IPS DF 4.7 (cell line): ENCODE results near the gene TTC28.
"Not testable (repeated sequence)": the region's sequence is repeated elsewhere in the genome, so short reads cannot be mapped to it uniquely, and the experiment has no call there.

Experiments used
- DNase-seq: peaks from one replicate; pipeline ENCODE4 v3.0.0-alpha.2; 2013; ENCODE audit warnings: low spot score; ENCODE audit errors: extremely low read depth

TTC28 gene

DNA sequence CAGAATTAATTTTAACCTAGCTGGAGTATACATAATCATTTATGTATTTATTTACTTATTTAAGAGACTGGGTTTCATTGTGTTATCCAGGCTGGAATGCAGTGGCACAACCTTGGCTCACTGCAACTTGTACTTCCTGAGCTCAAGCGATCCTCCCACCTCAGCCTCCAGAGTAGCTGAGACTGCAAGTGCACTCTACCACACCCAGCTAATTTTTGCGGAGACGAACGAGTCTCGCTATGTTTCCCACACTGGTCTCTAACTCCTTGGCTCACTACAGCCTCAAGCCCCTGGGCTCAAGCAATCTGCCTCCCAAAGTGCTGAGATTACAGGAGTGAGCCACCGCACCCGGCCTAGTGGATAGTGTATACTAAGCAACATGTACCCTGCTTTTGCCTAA lies 1.5 kb downstream of the TTC28 start:
- not testable (repeated sequence) for DNase-seq

DNA sequence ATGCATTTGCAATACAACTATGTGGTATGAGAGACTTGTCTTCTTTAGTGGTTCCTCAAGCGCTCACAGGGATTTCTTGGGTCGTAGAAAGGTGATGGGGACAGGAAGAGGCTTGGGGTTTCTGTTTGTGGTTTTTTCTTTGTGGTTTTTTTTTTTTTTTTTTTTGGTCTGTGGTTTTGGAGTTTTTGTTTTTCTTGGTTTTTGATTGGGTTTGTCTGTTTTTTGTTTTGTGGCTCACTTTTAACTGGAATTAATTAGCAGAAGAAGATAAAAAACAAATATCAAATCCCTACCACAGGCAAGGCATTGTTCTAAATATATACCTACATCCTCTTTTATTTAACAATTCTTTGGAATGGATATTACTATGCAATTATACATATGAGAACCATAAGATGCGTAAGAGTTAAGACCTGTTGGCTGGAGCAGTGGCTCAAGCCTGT lies 5.5 kb downstream of the TTC28 start:
- DNase-seq = no peak

DNA sequence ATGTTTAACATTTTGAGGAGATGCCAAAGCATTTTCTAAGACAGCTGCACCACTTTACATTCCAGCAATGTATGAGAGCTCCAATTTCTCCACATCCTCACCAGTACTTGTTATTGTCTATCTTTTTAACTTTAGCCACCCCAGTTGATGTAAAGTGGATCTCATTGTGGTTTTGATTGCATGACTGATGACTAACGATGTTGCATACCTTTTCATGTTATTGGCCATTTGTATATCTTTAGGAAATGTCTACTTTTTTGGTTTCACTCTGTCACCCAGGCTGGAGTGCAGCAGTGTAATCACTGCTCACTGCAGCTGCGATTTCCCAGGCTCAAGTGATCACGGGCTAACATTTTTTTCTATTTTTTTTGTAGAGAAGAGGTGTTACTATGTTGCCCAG lies 8.9 kb downstream of the TTC28 start:
- no peak for DNase-seq

DNA sequence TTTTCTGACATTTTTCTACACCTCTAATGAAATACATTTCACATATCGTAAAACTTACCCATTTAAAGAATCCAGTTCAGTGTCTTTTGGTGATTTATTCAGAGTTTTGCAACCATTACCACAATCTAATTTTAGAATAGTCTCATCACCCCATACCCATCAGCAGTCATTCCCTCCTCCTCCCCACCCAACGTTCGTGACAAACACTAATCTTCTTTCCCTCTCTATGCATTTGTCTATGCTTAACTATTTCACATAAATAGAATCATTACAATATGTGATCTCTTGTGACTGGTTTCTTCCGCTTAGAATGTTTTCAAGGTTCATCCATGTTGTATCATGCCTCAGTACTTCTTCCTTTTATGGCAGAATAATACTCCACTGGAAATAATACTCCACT lies 9.5 kb downstream of the TTC28 start:
- no peak for DNase-seq

GRCh38 chr22:28669387-28669786 lies 10.3 kb downstream of the TTC28 start:
- DNase-seq = no peak

DNA sequence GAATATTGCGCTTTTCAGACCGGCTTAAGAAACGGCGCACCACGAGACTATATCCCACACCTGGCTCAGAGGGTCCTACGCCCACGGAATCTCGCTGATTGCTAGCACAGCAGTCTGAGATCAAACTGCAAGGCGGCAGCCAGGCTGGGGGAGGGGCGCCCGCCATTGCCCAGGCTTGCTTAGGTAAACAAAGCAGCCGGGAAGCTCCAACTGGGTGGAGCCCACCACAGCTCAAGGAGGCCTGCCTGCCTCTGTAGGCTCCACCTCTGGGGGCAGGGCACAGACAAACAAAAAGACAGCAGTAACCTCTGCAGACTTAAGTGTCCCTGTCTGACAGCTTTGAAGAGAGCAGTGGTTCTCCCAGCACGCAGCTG lies 16.1 kb downstream of the TTC28 start:
- DNase-seq = not testable (repeated sequence)

GRCh38 chr22:28658448-28658847 lies 21.2 kb downstream of the TTC28 start:
- no peak for DNase-seq

- no peak for DNase-seq
Measured at GRCh38 chr22:28656181-28656580, 23.5 kb downstream of the TTC28 start.

GRCh38 chr22:28650463-28650862 lies 29.2 kb downstream of the TTC28 start:
- no peak for DNase-seq

GRCh38 chr22:28648792-28649191 lies 30.8 kb downstream of the TTC28 start:
- no peak for DNase-seq

DNA sequence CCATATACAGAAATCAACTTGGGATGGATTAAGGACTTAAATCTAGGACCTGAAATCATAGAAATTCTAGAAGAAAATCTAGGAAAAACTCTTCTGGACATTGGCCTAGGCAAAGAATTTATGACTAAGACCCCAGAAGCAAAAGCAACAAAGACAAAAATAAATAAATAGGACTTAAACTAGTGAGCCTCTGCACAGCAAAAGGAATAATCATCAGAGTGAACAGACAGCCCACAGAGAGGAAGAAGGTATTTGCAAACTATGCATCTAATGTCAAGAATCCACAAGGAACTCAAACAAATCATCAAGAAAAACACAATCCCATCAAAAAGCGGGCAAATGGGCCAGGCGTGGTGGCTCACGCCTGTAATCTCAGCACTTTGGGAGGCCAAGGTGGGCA lies 32.4 kb downstream of the TTC28 start:
- DNase-seq = no peak

GRCh38 chr22:28639321-28639720 lies 40.3 kb downstream of the TTC28 start:
- DNase-seq = no peak

DNA sequence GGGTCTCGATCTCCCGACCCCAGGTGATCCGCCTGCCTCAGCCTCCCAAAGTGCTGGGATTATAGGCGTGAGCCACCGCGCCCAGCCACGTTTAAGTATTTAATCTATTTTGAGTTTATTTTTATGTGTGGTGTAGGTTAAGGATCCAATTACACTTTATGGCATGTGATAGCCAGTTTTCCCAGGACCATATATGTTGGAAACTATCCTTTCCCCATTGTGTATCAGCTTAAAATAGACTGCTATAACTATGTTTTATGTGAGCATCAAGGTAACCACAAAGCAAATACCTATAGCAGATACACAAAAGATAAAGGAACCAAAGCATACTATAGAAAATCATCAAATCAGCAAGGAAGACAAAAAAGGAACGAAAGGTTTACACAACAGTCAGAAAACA lies 42.4 kb downstream of the TTC28 start:
- no peak for DNase-seq

GRCh38 chr22:28630177-28630574 lies 49.5 kb downstream of the TTC28 start:
- DNase-seq = no peak

- DNase-seq = no peak
Measured at GRCh38 chr22:28629420-28630176, 50.0 kb downstream of the TTC28 start.

GRCh38 chr22:28628766-28629165 lies 50.9 kb downstream of the TTC28 start:
- no peak for DNase-seq

DNA sequence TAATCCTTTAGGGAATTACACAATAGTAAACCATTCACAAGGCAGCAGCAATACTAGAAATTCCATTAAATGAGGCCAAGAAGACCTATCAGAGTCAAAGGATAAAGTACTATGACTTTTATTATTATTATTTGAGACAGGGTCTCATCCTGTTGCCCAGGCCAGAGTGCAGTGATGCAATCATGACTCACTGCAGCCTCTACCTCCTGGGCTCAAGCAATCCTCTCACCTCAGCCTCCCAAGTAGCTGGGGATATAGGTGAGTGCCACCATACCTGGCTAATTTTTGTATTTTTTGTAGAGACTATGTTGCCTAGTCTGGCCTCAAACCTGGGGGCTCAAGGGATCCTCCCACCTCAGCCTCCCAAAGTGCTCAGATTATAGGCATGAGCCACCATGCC lies 51.8 kb downstream of the TTC28 start:
- no peak for DNase-seq

GRCh38 chr22:28620244-28620922 lies 59.3 kb downstream of the TTC28 start:
- DNase-seq = no peak

DNA sequence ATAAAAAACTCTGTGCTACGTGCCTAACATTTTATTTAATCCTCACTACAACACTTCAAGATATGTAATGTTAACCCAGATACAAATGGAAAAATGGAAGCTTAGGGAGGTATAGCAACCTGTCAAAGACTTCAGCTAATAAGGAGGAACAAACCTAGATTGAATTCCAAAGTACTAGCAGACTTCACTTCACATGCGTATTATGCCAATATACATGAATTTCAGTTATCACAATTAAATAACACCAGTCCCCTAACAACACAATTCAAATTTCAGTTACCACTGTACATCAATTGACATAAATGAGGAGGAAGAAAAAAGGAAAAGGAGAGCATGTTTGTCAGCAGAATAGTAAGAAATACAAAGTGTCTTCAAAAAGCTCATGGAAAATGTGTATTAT lies 60.4 kb downstream of the TTC28 start:
- DNase-seq = no peak

- DNase-seq = not testable (repeated sequence)
Measured at GRCh38 chr22:28615423-28615822, 64.2 kb downstream of the TTC28 start.

DNA sequence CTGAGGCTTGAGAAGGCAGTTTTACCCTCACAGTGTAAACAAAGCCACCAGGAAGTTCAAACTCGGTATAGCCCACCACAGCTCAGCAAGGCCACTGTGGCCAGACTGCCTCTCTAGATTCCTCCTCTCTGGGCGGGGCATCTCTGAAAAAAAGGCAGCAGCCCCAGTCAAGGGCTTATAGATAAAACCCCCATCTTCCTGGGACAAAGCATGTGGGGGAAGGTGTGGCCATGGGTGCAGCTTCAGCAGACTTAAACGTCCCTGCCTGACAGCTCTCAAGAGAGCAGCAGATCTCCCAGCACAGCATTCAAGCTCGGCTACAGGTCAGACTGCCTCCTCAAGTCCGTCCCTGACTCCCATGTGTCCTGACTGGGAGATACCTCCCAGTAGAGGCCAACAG lies 69.7 kb downstream of the TTC28 start:
- DNase-seq = no peak

- no peak for DNase-seq
Measured at GRCh38 chr22:28608546-28608945, 71.1 kb downstream of the TTC28 start.

DNA sequence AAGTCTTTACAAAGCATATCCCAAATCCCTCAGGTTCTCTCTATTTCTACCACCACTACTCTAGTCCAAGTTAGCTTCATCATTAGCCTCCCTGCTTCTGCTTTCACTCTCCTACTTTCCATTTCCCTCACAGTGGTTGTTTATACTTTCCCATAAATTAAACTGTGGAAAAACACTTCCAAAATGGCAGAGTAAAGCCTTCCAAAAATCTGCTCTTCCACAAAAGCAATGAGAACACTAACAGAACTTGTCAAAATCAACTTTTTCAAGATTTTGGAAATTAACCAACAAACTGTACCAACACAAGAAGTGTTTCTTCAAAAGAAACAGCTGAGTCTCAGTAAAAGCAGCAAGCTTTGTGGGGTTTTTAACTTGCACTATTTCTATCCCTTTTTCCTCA lies 71.8 kb downstream of the TTC28 start:
- DNase-seq = no peak
